GM10266 (cell line): ENCODE measurements around the gene EPN3.

Source experiments
- DNase-seq: peaks from one replicate; pipeline ENCODE4 v3.0.0; 2012; ENCODE audit errors: extremely low spot score
- CTCF ChIP-seq: IDR thresholded peaks from 2 replicates; pipeline ENCODE4 v1.5.1; 2012; ENCODE audit warnings: mild to moderate bottlenecking, low read depth; ENCODE audit not compliant: control insufficient read depth, insufficient read depth; ENCODE audit errors: missing control alignments

EPN3 gene

GRCh38 chr17:50511058-50511457 lies 21.5 kb upstream of the EPN3 start:
- DNase-seq, result peak; percentile 88
- no peak for TF ChIP-seq CTCF

DNA sequence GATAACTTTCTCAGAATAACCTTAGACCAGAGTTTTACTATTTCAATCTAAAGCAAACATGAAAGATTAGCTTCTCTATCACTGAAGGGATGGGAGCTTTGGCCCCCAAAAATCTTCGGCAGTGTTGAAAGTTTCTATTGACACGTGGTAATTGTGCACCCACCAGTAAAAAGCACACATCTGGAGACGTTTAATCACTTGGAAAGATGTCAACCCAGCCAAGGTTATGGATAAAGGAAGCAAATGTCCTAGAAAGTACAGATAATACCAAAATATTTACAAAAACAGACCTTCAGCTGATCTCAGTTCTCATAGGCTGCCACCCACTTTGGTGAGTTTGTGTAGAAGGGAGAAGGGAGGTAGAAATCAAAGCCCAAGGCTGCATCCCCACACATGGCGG lies 19.0 kb upstream of the EPN3 start:
- no peak for TF ChIP-seq CTCF
- no peak for DNase-seq

GRCh38 chr17:50514388-50514787 lies 18.1 kb upstream of the EPN3 start:
- TF ChIP-seq CTCF, result no peak
- no peak for DNase-seq

DNA sequence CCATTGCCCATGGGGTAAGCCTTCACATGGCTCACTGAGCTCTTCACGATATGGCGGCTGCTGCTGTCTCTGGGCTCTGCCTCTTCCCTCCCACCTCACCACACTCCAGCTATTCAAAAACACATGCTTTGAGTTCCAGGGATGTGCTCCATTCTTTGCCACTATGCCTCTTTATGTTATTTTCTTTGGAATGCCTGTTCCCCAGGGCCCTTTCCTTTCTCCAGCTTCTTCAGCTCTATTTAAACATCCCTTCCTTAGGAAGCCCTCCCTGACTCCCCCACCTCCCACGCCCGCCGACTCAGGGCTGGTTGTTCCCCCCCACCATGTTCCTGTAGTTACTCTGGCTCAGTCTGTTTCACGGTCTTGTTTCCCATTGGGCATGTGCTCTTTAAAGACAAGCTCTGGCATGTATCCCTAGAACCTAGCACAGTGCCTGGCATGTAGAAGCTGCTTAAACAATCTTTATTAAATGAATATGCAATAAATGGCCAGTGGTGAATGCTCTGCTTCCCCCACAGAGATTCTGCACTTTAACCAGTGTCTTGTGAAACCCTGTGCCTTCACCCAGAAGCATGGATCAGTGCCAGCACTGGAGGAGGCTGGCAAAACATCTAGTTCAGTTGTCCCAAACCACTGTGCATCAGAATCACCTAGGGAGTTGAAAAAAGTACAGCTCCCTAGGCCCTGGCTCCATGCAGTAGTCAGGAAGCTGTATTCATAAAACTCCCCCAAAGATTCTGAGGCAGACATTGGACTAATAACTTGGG lies 17.4 kb upstream of the EPN3 start:
- DNase-seq, result no peak
- no peak for TF ChIP-seq CTCF

- DNase-seq, result no peak
- no peak for TF ChIP-seq CTCF
Measured at GRCh38 chr17:50517011-50517410, 15.5 kb upstream of the EPN3 start.

DNA sequence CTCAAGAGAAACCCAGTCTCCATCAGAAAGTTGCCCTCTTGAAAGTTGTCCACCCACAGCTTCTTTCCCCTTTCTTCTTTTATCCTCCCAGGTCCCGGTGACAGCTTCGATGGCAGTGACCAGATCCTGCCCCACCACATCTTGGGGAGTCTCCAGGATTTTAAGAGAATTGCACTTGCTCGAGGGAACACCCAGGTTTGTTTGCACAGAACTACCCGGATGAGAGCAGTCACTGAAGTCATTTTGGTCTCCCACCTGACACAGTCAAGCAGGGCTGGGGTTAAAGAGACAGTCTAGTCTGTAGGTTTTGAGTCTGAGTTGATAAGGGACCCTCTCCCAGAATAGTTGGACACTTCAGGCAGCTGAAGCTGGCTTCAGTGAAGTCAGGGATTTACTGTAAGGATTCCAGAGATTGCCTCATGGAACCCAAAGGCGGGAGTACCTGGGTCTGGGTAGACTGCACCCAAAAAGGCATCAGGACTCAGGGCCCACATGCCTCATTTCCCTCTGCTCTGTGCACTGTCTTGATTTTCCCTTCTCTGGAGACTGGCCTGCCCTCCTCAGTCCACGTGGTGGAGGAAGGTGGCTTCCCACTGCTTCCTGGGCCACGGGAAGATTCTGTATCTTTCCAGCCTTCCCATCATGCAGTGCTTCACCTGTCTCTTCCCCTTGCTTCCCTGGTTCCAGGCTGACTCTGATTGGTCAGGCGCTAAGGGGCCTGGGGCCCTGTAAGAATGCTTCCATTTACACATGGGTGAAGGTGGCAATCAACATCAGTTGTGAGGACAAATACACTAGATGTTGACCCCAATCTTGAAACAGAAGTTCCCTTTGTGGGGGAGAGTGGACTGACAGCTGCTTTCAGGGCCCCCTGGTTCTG lies 14.8 kb upstream of the EPN3 start:
- TF ChIP-seq CTCF, result no peak
- no peak for DNase-seq
